HG02588 (cell line): ENCODE data around the gene NEURL1.

ENCODE experiments used
- ATAC-seq: cut with Tn5 transposase; IDR thresholded peaks from one replicate; pipeline ENCODE4 v1.9.1; 2021; ENCODE audit warnings: mild to moderate bottlenecking, moderate library complexity; ENCODE audit not compliant: unreplicated experiment

Gene NEURL1

DNA sequence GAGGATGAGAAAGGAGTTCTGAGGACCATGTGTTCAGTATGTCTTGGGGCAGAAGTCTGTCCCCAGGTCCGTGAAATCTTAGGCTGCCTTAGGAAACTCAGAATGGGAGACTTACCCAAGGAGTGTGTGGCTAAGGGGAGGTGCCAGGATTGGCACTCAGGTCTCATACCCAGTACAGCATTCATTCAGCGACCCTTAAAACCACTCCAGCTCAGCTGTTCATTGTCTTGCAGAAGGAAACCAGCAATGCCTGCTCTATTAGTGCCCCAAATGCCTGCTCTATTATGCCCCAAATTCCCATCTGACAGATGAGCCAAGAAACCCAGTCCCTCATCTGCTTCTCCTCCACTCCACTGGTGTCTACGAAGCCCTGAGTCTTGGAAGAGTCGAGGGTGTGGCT, 147.8 kb downstream of the NEURL1 start:
- ATAC-seq = no peak
